WTC11 (cell line): ENCODE results near the gene BCAS3. TPM values are rescaled to one million over a fixed set of nuclear protein-coding genes. Genes with fewer than 3 reads are reported as not detected.

ENCODE experiments used
- ATAC-seq: fragments of 200-7000 bp; cut with Tn5 transposase; 2 replicates; pipeline ENCODE4 v1.10.0; 2021; ENCODE audit warnings: mild to moderate bottlenecking, moderate library complexity
- CTCF ChIA-PET: fragments of 300-600 bp; sonication (Branson Sonifier 250); formaldehyde crosslinking; loops from one replicate; lab custom pipeline; 2021; ENCODE audit warnings: antibody characterized with exemption; lab: Charles Lee
- POLR2A ChIA-PET: fragments of 350-600 bp; sonication (Branson Sonifier 250); formaldehyde crosslinking; loops from one replicate; lab custom pipeline; 2021; ENCODE audit warnings: antibody characterized with exemption; lab: Charles Lee
- DNase-seq: peaks from one replicate; pipeline ENCODE4 v3.0.0; 2021; ENCODE audit warnings: low spot score
- H3K27ac Mint-ChIP-seq: 2 replicates; pipeline ENCODE4 v1.8.0; 2021; ENCODE audit warnings: mixed read lengths
- H3K27me3 Mint-ChIP-seq: 2 replicates; pipeline ENCODE4 v1.8.0; 2021; ENCODE audit warnings: low read depth, mild to moderate bottlenecking, moderate library complexity, mixed read lengths
- H3K36me3 Mint-ChIP-seq: 2 replicates; pipeline ENCODE4 v1.8.0; 2021; ENCODE audit warnings: mixed read lengths
- H3K4me1 Mint-ChIP-seq: 2 replicates; pipeline ENCODE4 v1.8.0; 2022; ENCODE audit warnings: mixed read lengths
- H3K4me3 Mint-ChIP-seq: 2 replicates; pipeline ENCODE4 v1.8.0; 2021; ENCODE audit warnings: mild to moderate bottlenecking, moderate library complexity, mixed read lengths
- H3K9me3 Mint-ChIP-seq: 2 replicates; pipeline ENCODE4 v1.8.0; 2021; ENCODE audit warnings: mixed read lengths
- CTCF ChIP-seq: fragments of 200-600 bp; IDR thresholded peaks from 2 replicates; pipeline ENCODE4 v1.8.0; 2022; ENCODE audit warnings: antibody characterized with exemption
- E2F5 ChIP-seq: sonication (generic); formaldehyde crosslinking; IDR thresholded peaks from 2 replicates; pipeline ENCODE4 v1.8.1; 2022; ENCODE audit warnings: mild to moderate bottlenecking, moderate library complexity, missing genetic modification reagents
- FOXP4 ChIP-seq: sonication (generic); formaldehyde crosslinking; IDR thresholded peaks from 2 replicates; pipeline ENCODE4 v1.8.0; 2022; ENCODE audit warnings: mild to moderate bottlenecking, missing genetic modification reagents
- KAT7 ChIP-seq: sonication (generic); formaldehyde crosslinking; IDR thresholded peaks from 2 replicates; pipeline ENCODE4 v1.8.1; 2023; ENCODE audit warnings: missing genetic modification reagents, mild to moderate bottlenecking, borderline replicate concordance
- NFE2L1 ChIP-seq: sonication (generic); formaldehyde crosslinking; IDR thresholded peaks from 2 replicates; pipeline ENCODE4 v1.8.1; 2023; ENCODE audit warnings: missing genetic modification reagents
- OVOL2 ChIP-seq: fragments of 250-450 bp; sonication (Bioruptor Pico); IDR thresholded peaks from 2 replicates; pipeline ENCODE4 v1.9.0; 2021; ENCODE audit warnings: mild to moderate bottlenecking, borderline replicate concordance
- PREB ChIP-seq: sonication (generic); formaldehyde crosslinking; IDR thresholded peaks from 2 replicates; pipeline ENCODE4 v1.8.1; 2022; ENCODE audit warnings: mild to moderate bottlenecking, missing genetic modification reagents, moderate library complexity, borderline replicate concordance
- SP1 ChIP-seq: sonication (generic); formaldehyde crosslinking; conservative IDR thresholded peaks from 2 replicates; pipeline ENCODE4 v1.8.1; 2022; ENCODE audit warnings: missing genetic modification reagents
- ZBTB21 ChIP-seq: sonication (generic); formaldehyde crosslinking; IDR thresholded peaks from 2 replicates; pipeline ENCODE4 v1.8.1; 2023; ENCODE audit warnings: mild to moderate bottlenecking, missing genetic modification reagents, borderline replicate concordance
- ZNF219 ChIP-seq: sonication (generic); formaldehyde crosslinking; IDR thresholded peaks from 2 replicates; pipeline ENCODE4 v1.8.0; 2023; ENCODE audit warnings: missing genetic modification reagents, mild to moderate bottlenecking, borderline replicate concordance
- ZNF532 ChIP-seq: fragments of 250-450 bp; sonication (Bioruptor Pico); IDR thresholded peaks from 2 replicates; pipeline ENCODE4 v1.9.0; 2021; ENCODE audit warnings: mild to moderate bottlenecking, borderline replicate concordance
- ZNF671 ChIP-seq: fragments of 250-450 bp; sonication (Bioruptor Pico); IDR thresholded peaks from 2 replicates; pipeline ENCODE4 v1.8.0; 2021; ENCODE audit warnings: mild to moderate bottlenecking
- total RNA-seq: library from RNA; stranded (reverse); gene quantifications from 3 replicates; pipeline ENCODE4 v1.2.3, GENCODE V29; 2021
- TF ChIP-seq, protein P1 (sequence below): fragments of 250-450 bp; sonication (Bioruptor Pico); IDR thresholded peaks from 2 replicates; pipeline ENCODE4 v1.8.0; 2021; ENCODE audit warnings: mild to moderate bottlenecking
- TF ChIP-seq, protein P2 (sequence below): fragments of 250-450 bp; sonication (Bioruptor Pico); IDR thresholded peaks from 2 replicates; pipeline ENCODE4 v1.9.0; 2021; ENCODE audit warnings: moderate library complexity, mild to moderate bottlenecking, inconsistent platforms, borderline replicate concordance
- TF ChIP-seq, protein P3 (sequence below): sonication (generic); formaldehyde crosslinking; IDR thresholded peaks from 2 replicates; pipeline ENCODE4 v1.8.0; 2022; ENCODE audit warnings: mild to moderate bottlenecking, missing genetic modification reagents
- TF ChIP-seq, protein P4 (sequence below): sonication (generic); formaldehyde crosslinking; IDR thresholded peaks from 2 replicates; pipeline ENCODE4 v1.8.1; 2023; ENCODE audit warnings: mild to moderate bottlenecking, missing genetic modification reagents, borderline replicate concordance

The BCAS3 gene
- total RNA-seq, 1 experiment from 2014 or later = 15.5 TPM

GRCh38 chr17:60959696-60960095 is 282.0 kb downstream of the BCAS3 start (continued):
- no peak for TF ChIP-seq ZNF532 (CRISPR knock-in tag)
- no peak for TF ChIP-seq E2F5
- TF ChIP-seq, protein P1, sequence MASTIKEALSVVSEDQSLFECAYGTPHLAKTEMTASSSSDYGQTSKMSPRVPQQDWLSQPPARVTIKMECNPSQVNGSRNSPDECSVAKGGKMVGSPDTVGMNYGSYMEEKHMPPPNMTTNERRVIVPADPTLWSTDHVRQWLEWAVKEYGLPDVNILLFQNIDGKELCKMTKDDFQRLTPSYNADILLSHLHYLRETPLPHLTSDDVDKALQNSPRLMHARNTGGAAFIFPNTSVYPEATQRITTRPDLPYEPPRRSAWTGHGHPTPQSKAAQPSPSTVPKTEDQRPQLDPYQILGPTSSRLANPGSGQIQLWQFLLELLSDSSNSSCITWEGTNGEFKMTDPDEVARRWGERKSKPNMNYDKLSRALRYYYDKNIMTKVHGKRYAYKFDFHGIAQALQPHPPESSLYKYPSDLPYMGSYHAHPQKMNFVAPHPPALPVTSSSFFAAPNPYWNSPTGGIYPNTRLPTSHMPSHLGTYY (CRISPR knock-in tag) = no peak
- TF ChIP-seq KAT7 (CRISPR knock-in tag) = no peak
- no peak for TF ChIP-seq ZNF219 (CRISPR knock-in tag)
- TF ChIP-seq, protein P2, sequence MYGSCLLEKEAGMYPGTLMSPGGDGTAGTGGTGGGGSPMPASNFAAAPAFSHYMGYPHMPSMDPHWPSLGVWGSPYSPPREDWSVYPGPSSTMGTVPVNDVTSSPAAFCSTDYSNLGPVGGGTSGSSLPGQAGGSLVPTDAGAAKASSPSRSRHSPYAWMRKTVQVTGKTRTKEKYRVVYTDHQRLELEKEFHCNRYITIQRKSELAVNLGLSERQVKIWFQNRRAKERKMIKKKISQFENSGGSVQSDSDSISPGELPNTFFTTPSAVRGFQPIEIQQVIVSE (CRISPR knock-in tag) = no peak
- TF ChIP-seq, protein P3, sequence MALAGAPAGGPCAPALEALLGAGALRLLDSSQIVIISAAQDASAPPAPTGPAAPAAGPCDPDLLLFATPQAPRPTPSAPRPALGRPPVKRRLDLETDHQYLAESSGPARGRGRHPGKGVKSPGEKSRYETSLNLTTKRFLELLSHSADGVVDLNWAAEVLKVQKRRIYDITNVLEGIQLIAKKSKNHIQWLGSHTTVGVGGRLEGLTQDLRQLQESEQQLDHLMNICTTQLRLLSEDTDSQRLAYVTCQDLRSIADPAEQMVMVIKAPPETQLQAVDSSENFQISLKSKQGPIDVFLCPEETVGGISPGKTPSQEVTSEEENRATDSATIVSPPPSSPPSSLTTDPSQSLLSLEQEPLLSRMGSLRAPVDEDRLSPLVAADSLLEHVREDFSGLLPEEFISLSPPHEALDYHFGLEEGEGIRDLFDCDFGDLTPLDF (CRISPR knock-in tag) = no peak
- no peak for TF ChIP-seq NFE2L1 (CRISPR knock-in tag)
- TF ChIP-seq, protein P4, sequence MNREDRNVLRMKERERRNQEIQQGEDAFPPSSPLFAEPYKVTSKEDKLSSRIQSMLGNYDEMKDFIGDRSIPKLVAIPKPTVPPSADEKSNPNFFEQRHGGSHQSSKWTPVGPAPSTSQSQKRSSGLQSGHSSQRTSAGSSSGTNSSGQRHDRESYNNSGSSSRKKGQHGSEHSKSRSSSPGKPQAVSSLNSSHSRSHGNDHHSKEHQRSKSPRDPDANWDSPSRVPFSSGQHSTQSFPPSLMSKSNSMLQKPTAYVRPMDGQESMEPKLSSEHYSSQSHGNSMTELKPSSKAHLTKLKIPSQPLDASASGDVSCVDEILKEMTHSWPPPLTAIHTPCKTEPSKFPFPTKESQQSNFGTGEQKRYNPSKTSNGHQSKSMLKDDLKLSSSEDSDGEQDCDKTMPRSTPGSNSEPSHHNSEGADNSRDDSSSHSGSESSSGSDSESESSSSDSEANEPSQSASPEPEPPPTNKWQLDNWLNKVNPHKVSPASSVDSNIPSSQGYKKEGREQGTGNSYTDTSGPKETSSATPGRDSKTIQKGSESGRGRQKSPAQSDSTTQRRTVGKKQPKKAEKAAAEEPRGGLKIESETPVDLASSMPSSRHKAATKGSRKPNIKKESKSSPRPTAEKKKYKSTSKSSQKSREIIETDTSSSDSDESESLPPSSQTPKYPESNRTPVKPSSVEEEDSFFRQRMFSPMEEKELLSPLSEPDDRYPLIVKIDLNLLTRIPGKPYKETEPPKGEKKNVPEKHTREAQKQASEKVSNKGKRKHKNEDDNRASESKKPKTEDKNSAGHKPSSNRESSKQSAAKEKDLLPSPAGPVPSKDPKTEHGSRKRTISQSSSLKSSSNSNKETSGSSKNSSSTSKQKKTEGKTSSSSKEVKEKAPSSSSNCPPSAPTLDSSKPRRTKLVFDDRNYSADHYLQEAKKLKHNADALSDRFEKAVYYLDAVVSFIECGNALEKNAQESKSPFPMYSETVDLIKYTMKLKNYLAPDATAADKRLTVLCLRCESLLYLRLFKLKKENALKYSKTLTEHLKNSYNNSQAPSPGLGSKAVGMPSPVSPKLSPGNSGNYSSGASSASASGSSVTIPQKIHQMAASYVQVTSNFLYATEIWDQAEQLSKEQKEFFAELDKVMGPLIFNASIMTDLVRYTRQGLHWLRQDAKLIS (CRISPR knock-in tag) = no peak
- TF ChIP-seq SP1 (CRISPR knock-in tag) = no peak

DNA sequence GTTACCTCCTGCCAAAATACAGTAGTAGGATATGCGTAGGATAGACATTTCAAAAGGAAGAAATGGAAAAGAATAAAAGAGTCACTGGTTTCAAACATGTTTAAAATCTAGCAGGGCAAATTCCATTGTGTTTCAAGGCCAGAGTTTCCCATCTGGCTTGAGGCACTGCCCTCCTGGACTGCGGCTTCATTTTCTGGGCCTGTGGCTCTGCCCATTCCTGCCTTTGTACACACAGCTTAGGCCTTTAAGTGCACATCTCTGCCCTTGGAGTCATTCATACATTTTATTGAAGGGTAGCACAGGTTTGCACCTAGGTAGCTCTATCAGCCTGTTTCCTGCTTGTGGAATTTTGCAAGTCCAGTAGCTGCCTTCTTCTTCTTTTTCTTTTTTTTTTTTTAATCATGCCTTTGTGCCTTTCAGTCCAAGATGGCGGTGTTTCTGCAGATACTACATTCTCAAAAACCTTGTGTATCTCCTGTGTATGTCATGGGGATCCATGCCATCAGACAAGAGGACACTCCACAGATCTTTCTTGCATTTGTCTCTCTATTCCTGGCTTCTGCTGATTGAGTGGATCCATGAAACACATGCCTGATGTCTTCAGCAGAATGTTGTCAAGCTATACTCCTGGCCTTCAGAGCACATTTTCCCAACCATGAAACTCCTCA is 282.9 kb downstream of the BCAS3 start:
- DNase-seq (no peak), ATAC-seq (no peak)
- Mint-ChIP-seq H3K9me3 (peaks cover 20% of the 10 kb centered on the region), H3K36me3 (peaks cover 10% of the 10 kb centered on the region), H3K27ac (no peak overlapping the region), H3K27me3 (no peaks in the 10 kb centered on the region), H3K4me1 (peaks cover 15% of the 10 kb centered on the region), H3K4me3 (no peak overlapping the region)
- ChIA-PET POLR2A (no interaction called here), CTCF (no interaction called here)
- TF ChIP-seq ZBTB21 = no peak
- no peak for TF ChIP-seq FOXP4
- TF ChIP-seq OVOL2 (CRISPR knock-in tag) = no peak
- TF ChIP-seq ZNF671 (CRISPR knock-in tag) = no peak
- no peak for TF ChIP-seq CTCF
- no peak for TF ChIP-seq PREB
